GM08714 (cell line): ENCODE data around the gene ZCCHC2.

Experiments used
- H3K4me3 ChIP-seq: fragments of 200-500 bp; sonication (Bioruptor generic); 2 replicates; pipeline ENCODE4 v1.5.1; 2014; ENCODE audit warnings: mild to moderate bottlenecking, low read length, inconsistent platforms
- ZNF274 ChIP-seq: IDR thresholded peaks from 2 replicates; pipeline ENCODE4 v1.6.1; 2012; ENCODE audit warnings: mild to moderate bottlenecking, low read depth, low read length

Gene ZCCHC2

GRCh38 chr18:62543021-62543420, 20.2 kb downstream of the ZCCHC2 start:
- no peak overlapping the region for H3K4me3 ChIP-seq
- TF ChIP-seq ZNF274, result no peak

GRCh38 chr18:62545098-62545497, 22.3 kb downstream of the ZCCHC2 start:
- no peak for TF ChIP-seq ZNF274
- no peak overlapping the region for H3K4me3 ChIP-seq

GRCh38 chr18:62549755-62550154, 26.9 kb downstream of the ZCCHC2 start:
- TF ChIP-seq ZNF274, result no peak
- no peak overlapping the region for H3K4me3 ChIP-seq

- H3K4me3 ChIP-seq, result no peak overlapping the region
- TF ChIP-seq ZNF274, result no peak
These were observed 27.9 kb downstream of the ZCCHC2 start for GRCh38 chr18:62550746-62551145.

- no peak for TF ChIP-seq ZNF274
- H3K4me3 ChIP-seq, result no peak overlapping the region
These were observed 29.2 kb downstream of the ZCCHC2 start for GRCh38 chr18:62551972-62552513.

- H3K4me3 ChIP-seq, result no peak overlapping the region
- TF ChIP-seq ZNF274, result no peak
These were observed 31.4 kb downstream of the ZCCHC2 start for GRCh38 chr18:62554061-62554815.

GRCh38 chr18:62555135-62555534, 32.3 kb downstream of the ZCCHC2 start:
- TF ChIP-seq ZNF274, result no peak
- H3K4me3 ChIP-seq, result no peak overlapping the region

GRCh38 chr18:62556397-62556796, 33.6 kb downstream of the ZCCHC2 start:
- no peak overlapping the region for H3K4me3 ChIP-seq
- no peak for TF ChIP-seq ZNF274

GRCh38 chr18:62558015-62558663, 35.3 kb downstream of the ZCCHC2 start:
- no peak overlapping the region for H3K4me3 ChIP-seq
- TF ChIP-seq ZNF274, result no peak

GRCh38 chr18:62564044-62564443, 41.2 kb downstream of the ZCCHC2 start:
- TF ChIP-seq ZNF274, result no peak
- no peak overlapping the region for H3K4me3 ChIP-seq

GRCh38 chr18:62566199-62566598, 43.4 kb downstream of the ZCCHC2 start:
- no peak for TF ChIP-seq ZNF274

GRCh38 chr18:62566818-62567217, 44.0 kb downstream of the ZCCHC2 start:
- TF ChIP-seq ZNF274, result no peak
- no peak overlapping the region for H3K4me3 ChIP-seq

More at GRCh38 chr18:62566199-62566598, 43.4 kb downstream of the ZCCHC2 start:
- H3K4me3 ChIP-seq, result no peak overlapping the region

GRCh38 chr18:62569081-62569655, 46.3 kb downstream of the ZCCHC2 start:
- no peak for TF ChIP-seq ZNF274
- H3K4me3 ChIP-seq, result no peak overlapping the region

GRCh38 chr18:62571037-62571436, 48.2 kb downstream of the ZCCHC2 start:
- no peak overlapping the region for H3K4me3 ChIP-seq
- TF ChIP-seq ZNF274, result no peak

- H3K4me3 ChIP-seq, result no peak overlapping the region
- no peak for TF ChIP-seq ZNF274
These were observed 48.8 kb downstream of the ZCCHC2 start for GRCh38 chr18:62571648-62572047.
